ENCODE measurements around the gene CGGBP1.

- TF ChIP-seq, protein P1, sequence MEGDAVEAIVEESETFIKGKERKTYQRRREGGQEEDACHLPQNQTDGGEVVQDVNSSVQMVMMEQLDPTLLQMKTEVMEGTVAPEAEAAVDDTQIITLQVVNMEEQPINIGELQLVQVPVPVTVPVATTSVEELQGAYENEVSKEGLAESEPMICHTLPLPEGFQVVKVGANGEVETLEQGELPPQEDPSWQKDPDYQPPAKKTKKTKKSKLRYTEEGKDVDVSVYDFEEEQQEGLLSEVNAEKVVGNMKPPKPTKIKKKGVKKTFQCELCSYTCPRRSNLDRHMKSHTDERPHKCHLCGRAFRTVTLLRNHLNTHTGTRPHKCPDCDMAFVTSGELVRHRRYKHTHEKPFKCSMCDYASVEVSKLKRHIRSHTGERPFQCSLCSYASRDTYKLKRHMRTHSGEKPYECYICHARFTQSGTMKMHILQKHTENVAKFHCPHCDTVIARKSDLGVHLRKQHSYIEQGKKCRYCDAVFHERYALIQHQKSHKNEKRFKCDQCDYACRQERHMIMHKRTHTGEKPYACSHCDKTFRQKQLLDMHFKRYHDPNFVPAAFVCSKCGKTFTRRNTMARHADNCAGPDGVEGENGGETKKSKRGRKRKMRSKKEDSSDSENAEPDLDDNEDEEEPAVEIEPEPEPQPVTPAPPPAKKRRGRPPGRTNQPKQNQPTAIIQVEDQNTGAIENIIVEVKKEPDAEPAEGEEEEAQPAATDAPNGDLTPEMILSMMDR (IDR thresholded peaks at IDR 0.05): no peak
- TF ChIP-seq EZH2 (IDR thresholded peaks at IDR 0.05; ENCODE audit: borderline replicate concordance, insufficient read depth, low read depth, low read length, poor library complexity, severe bottlenecking): no peak
Observed at GRCh38 chr3:88009066-88009465, 49.7 kb downstream of the CGGBP1 start.
